Activated gamma-delta T cell treated with Interleukin-2 at 50 U/mL for 16 hours (primary cell): ENCODE results near the gene TEX52.

Experiments
- DNase-seq: peaks from one replicate; pipeline ENCODE4 v3.0.0-alpha.2; 2020

Gene TEX52

DNA sequence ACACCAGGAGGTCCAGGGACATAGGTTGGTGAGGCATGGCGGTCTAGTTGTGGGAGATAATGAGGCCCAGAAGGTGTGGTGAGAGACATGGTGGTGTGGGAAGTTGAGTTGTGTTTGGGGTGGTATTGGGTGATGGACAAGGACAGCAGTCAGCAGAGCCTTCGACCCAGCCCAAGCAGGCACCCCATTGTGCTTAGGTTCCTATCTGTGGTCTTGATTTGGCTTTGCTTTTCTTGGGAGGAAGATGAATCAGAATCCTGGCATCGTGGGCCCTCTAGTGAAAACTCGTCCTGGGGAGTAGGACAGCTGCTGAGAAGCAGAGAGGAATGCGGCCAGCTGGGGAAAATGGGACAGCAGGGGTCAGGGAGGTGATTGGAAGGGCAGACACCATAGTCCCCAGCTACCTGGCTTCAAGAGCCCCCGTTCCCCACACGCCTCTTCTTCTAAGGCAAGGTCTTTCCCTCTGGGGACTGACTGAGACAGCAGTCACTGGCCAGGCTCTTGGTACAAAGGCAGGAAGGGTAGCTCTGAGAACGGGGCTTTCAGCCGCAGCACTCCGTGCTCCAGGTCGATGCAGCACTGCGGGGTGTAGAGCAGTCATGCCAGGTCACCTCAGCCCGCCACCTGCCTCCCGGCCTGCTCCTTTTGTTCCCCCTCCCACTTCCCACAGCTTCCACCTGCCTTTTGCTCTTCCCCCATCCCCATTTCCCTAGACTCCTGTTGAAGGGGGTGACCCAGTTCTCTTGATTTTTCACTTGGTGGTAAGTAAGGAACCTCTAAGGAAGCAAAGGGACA is 29.9 kb downstream of the TEX52 start:
- no peak for DNase-seq

DNA sequence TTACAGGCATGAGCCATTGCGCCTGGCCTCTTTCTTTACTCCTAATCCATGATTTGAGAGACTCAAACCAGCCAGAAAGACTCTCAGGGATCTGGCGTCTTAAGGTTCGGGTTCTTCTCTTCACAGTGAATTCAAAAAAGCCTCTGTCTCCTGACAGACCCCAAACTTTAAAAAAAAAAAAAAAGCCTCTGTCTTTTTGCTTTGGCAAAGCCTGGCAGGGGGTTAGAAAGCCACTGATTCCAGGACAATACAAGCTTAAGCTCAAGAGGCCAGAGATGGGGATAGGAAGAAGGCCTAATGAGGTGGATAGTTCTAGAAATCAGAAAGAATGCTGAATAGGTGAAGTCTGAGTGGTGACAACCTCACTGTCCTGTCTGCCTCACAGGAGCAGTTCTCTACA is 30.8 kb downstream of the TEX52 start:
- no peak for DNase-seq

DNA sequence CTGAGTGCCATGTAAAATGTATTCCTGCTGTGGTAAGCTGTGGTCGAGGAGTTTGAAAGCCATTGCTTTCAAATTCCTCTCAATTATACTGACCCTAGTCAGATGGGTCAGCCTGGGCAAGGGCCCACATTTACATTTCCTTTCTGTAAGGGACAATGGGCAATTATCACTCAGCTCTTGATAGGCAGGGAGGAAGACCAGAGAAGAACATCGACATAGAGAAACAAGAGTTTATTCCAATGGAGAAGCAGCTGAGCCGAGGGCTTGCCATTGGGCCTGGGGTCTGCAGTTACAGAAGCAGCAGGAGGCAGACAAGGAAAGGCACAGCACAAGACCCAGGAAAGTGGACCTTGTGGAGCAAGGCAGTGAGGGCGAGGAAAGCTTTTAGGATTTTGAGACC is 31.7 kb downstream of the TEX52 start:
- no peak for DNase-seq

DNA sequence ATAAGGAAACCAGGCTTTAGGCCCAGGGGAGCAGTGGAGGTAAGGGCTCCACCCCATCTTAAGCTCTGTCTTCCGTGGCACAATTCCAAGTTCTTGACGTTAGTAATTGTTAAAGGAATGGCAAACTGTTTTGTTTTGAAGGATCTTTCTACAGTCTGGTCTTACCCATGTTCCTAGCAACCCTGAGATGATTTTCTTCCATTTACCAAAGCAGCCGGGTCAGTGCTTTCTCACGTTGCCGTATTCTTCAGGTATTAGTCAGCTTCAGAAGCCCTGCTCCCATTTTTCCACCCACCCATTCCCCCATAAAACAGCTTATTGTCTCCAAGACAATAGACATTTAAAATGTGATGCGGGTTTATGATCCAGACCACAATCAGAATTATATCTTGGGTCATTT is 32.3 kb downstream of the TEX52 start:
- no peak for DNase-seq

DNA sequence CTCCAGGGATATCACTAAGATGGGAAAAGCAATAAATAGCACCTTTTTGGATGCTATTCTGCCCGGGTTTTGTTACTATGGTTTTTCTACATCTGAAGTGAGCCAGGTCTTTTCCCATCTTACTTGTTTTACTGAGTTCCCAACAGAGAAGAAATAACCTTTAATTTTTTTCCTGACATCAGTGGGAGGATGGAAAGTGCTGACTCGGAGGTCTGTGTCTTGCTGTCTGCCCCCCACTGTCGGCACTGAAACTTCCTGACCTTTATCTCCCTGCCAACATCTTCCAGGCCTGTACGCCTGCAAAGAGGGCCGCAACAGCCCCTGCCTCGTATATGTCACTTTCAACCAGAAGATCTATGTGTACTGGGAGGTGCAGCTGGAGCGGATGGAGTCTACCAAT is 33.4 kb downstream of the TEX52 start:
- DNase-seq, result no peak

DNA sequence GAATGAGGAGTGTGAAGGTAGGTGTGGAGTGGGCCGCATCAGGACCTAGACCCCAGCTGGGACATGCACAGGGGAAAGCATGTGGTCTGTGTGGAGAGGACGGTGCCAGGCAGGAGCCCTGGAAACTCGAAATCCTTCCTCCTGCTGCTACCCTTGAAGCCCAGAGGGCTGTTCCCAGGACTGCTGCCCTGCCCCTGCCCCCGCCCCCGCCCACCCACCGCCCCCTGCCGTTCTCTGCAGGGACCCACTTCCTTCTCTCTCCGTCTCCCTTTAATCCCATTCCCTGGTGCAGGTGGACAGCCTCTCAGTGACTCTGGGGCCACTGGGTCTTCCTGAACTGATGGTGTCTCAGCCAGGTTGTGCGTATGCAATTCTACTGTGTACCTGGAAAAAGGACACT is 36.4 kb downstream of the TEX52 start:
- DNase-seq, result no peak

DNA sequence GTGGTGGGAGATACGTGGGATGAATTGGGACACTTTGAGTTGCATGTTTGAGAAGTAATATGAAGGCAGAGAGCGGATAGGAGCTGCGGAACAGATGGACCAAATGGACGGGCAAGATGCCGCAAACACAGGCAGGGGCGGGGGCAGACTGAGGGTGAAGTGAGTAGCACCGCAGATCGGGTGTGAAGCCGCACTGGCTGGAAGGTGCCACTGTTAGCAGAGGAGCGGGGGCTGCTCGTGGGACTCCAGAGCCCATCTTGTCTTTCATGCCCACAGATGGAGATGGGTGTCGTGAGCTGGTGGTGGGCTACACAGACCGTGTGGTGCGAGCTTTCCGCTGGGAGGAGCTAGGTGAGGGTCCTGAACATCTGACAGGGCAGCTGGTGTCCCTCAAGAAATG is 37.0 kb downstream of the TEX52 start:
- DNase-seq, result no peak

DNA sequence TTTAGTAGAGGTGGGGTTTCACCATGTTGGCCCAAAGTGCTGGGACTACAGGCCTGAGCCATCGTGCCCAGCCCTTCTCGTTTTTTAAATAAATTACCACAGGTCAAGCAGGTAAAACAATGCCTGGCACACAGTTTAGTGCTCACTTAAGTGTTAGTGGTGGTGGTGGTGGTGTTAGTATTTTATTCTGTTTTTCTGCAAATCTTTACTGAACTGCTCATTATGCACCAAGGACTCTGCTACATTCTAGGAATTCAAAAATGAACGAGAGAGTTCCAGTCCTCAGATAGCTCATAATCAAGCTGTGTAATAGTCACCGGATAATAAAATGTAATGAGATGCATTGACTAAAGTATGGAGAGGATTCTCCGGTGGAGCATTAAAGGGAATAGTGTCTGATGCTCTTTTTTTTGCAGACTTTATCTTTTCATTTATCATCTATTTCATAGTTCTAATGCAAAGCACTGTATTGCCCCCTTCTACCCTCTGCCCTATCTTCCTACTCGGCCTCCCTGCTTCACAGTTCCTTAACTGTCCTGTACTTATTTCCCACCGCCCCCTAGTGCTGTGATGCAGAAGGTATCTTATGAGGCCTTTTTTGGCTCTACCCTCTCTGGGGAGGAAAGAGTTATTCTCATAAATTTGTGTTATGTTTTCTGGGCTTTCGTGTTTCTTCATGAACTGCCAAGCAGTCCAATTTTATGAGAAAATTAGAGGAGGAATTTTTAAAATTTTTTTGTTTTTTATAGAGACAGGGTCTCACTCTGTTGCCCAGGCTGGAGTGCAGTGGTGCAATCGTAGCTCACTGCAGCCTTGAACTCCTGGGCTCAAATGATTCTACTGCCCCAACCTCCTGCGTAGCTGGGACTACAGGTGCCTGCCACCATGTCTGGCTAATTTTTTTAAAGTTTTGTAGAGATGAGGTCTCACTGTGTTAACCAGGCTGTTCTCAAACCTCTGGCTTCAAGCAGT is 43.3 kb downstream of the TEX52 start:
- peak; percentile 29 for DNase-seq

DNA sequence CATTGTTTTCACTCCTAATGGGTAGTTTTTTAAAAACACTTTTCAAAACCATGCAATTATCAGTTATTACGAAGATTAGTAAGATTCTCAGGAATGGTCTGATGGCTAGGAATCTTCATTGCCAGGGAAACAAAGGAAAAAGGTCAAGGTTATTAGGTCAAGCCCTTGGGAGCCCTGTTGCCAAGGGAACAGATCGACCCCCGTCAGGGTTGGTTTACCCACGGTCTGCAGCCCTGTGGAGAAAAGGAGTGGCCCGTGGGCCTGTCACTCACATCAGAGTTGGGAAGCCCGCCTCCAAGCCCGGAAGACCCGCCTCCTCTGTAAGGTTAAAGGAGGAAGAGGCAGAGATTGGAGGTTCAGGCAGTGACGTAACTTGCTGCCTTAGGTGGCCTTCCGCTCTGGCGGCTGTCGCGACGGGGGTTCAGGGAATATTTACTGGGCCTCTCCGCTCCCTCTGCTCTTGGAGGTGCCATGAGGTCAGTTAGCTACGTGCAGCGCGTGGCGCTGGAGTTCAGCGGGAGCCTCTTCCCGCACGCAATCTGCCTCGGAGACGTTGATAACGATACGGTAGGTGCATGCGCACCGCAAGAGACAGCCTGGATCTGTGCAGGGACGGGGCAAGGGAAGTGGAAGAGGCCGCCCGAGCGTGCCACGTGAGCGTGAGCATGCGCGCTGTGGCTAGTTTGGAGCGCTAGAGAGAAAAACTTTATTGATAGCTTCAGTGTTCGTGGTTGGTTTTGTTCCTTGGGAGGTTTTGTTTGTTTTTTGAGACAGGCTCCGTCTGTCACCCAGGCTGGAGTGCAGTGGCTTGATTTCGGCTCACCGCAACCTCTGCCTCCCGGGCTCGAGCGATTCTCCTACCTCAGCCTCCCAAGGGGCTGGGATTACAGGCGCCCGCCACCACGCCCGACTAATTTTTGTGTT is 44.3 kb downstream of the TEX52 start, which contains the start of gene ITFG2:
TSS of gene ITFG2 (plus strand) at position 379 of the 924 bp plus-strand sequence. CDS start at position 472, 93 bp downstream.
- peak; percentile 96 for DNase-seq

DNA sequence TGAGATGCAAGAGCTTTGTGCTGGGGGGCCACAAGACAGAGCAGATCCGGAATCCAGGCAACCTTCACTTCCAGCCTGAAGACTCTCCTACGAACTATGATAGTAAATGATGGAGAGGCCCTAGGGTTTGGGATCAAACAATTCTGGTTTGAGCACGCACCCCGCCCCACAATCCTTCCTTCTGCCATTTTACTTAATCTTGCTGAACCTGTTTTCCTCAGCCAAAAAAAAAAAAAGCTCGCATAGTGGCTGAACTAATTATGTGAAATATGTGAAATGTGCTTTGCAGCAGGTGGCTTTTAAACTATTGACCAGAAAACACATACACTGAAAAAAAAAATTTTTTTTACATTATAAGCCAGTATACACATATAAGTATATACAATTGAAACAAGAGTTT is 45.0 kb downstream of the TEX52 start:
- DNase-seq, result no peak

DNA sequence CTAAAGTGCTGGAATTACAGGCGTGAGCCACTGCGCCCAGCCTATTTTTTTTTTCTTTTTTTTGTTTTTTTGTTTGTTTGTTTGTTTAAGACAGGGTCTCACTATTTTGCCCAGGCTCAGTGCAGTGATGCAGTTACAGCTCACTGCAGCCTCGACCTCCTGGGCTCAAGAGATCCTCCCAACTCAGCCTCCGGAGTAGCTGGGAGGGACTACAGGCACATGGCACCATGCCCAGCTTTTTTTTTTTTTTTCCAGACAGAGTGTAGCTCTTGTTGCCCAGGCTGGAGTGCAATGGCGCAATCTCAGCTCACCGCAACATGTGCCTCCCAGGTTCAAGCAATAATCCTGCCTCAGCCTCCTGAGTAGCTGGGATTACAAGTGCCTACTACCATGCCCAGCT is 50.1 kb downstream of the TEX52 start:
- DNase-seq, result no peak

DNA sequence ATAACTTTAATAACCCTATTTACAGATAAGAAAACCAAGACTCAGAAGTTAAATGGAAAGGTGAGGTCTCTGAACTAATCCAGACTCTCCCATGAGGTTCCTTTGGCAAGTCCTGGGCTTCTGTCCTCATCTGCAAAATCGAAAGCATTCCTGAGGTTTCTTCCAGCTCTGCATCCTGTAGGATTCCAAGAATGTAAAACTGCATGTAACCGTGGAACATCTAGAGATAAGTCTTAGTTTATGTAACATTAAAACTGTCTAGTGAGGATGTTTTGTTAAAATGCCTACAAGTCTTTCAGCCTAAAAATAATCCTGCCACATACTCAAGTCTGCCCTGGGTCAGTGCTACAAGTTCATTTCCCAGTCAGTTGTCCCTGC is 51.7 kb downstream of the TEX52 start:
- no peak for DNase-seq

DNA sequence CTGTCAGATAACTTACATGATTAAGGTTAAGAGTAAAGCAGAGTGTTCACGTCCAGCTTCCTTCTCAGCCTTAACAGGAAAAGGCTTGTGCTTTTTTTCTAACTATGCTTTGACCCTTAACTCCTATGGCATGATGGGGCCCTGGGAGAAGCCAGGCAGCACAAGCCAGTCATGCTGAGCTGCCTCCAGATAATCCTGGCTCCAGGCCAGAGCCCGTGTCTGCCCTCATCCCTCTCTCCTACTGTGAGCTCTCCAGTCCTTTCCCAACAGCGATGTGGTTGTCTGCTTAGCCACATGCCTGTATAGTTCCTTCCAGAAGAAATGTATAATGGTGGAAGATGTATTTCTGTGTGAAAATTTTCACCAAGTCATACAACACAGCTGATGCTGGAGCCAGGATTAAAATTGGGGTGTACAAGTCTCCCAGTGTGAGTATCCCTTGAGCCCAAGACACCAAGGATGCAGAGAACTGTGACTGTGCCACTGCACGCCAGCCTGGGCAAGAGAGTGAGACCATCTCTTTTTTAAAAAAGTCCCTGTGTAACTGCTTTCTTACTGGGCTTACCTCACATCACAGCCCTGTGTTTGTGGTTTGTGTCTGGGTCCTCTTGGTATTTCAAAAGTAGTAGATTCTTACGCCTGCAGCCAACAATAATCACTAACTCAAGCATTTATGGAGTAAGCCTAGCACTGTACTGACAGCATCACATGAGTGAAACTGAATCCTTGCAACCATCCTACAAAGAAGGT is 52.3 kb downstream of the TEX52 start:
- no peak for DNase-seq

DNA sequence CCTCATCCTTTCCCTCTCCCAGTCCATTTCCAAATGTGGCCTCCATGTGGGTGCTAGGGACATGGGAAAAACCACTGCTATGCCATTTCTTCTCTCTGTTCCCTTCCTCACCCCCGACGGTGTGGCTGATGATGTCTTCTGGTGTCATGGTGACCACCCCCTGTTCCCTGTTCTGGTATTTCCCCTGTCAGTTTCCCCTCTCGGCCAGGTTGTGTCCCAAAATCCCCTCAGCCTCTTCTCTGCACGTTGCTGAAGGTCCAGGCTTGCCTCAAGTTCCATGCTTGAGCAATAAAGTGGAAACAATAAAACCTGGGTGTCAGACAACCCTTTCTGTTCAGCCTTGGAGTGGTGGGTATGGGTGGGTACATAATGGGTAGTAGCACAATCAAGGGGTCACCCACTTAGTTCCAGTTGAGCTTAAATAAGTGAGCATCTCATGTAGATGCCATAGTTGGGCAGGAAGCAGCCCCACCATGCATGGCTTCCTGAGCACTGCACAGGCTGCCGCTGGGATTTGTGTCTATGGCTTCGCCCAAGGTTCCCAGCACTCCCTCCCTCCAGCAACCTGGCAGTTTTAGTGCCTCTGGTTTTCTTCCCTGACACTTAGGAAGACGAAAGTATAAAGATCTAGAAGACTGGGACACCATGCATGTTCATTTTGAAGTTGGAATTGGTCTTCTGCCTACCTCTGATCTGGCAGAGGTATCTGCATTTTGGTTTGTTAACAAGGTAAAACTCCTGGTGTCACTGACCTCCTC is 53.0 kb downstream of the TEX52 start:
- no peak for DNase-seq

DNA sequence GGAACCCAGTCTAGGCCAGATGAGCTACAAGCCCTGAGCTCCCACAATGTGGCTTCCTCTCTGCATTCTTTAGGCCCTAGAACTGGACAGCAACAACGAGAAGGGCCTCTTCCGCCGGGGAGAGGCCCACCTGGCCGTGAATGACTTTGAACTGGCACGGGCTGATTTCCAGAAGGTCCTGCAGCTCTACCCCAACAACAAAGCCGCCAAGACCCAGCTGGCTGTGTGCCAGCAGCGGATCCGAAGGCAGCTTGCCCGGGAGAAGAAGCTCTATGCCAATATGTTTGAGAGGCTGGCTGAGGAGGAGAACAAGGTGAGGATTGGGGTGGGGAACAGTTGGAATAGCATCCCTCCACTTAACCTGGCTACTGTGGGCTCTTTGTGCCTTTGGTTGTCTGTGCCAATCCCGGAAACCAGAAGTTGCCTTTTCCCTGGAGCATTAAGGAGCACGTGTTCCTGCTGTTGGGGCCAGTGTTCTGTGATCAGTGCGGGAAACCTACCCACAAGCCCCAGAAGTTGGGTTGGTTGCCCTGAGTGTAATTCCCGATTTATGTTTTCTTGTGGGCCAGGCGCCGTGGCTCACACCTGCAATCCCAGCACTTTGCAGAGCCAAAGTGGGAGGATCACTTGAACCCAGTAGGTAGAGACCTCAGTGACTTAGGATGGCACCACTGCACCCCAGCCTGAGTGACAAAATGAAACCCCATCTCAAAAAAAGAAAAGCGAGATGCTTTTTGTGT is 55.6 kb downstream of the TEX52 start:
- no peak for DNase-seq

DNA sequence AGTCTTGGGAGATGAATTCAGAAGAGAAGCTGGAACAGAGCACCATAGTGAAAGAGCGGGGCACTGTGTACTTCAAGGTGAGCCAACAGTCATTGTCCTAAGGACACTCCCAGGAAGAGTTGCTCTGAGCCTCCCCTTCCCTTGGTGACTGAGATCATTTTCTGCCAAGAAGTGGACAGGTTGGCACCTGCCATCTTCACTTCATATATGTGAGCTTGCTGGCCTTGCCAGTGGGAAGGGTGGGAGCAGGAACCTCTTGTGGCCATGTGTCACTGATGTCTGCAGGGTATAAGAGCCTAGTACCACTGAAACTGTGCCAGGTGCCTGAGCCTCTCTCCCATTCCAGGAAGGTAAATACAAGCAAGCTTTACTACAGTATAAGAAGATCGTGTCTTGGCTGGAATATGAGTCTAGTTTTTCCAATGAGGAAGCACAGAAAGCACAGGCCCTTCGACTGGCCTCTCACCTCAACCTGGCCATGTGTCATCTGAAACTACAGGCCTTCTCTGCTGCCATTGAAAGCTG is 56.7 kb downstream of the TEX52 start:
- no peak for DNase-seq
